Nephron (organoid): ENCODE results near the gene CASP14.
"Not testable (repeated sequence)": the region's sequence is repeated elsewhere in the genome, so short reads cannot be mapped to it uniquely, and the experiment has no call there.

Source experiments
- H3K27ac Mint-ChIP-seq, 3 experiments: 2 replicates each; pipeline ENCODE4 v1.8.0; 2020; ENCODE audit warnings: mixed read lengths in 3 of 3, mild to moderate bottlenecking in 2 of 3, moderate library complexity in 1 of 3
- H3K27me3 Mint-ChIP-seq: 2 replicates; pipeline ENCODE4 v1.8.0; 2021; ENCODE audit warnings: low read depth, mild to moderate bottlenecking, moderate library complexity, mixed read lengths
- H3K36me3 Mint-ChIP-seq: 2 replicates; pipeline ENCODE4 v1.8.0; 2020; ENCODE audit warnings: low read depth, mixed read lengths
- H3K4me1 Mint-ChIP-seq: 2 replicates; pipeline ENCODE4 v1.8.0; 2020; ENCODE audit warnings: mixed read lengths
- H3K4me3 Mint-ChIP-seq, 3 experiments: 2 replicates each; pipeline ENCODE4 v1.8.0; 2020; ENCODE audit warnings: mild to moderate bottlenecking in 3 of 3, mixed read lengths in 3 of 3, moderate library complexity in 2 of 3
- H3K9me3 Mint-ChIP-seq: 2 replicates; pipeline ENCODE4 v1.8.0; 2020; ENCODE audit warnings: mixed read lengths
- CTCF ChIP-seq, 3 experiments: fragments of 200-600 bp; sonication (generic); IDR thresholded peaks; one replicate each; pipeline ENCODE4 v1.5.0; 2021; ENCODE audit warnings: antibody characterized with exemption in 3 of 3; ENCODE audit not compliant: unreplicated experiment in 3 of 3

The CASP14 gene

GRCh38 chr19:15048885-15049541 is at the start of gene CASP14:
CASP14 (plus strand) TSS chr19:15049480; CDS start chr19:15052252, 2,772 bp downstream.
- Mint-ChIP-seq H3K27me3 (peaks cover 14% of the 10 kb centered on the region), H3K4me1 (no peaks in the 10 kb centered on the region), H3K27ac (no peak within 1 kb of the TSS), H3K36me3 (no peaks in the 10 kb centered on the region), H3K4me3 (no peak within 1 kb of the TSS), H3K9me3 (peaks cover 10% of the 10 kb centered on the region)
- no peak for TF ChIP-seq CTCF (IDR thresholded peaks at IDR 0.05; ENCODE audit: unreplicated experiment in 3 of 3)

- H3K27me3 Mint-ChIP-seq: peaks cover 55% of the 10 kb centered on the region
- H3K27ac Mint-ChIP-seq: no peak overlapping the region
- no peak for TF ChIP-seq CTCF (IDR thresholded peaks at IDR 0.05; ENCODE audit: unreplicated experiment in 3 of 3)
- H3K4me3 Mint-ChIP-seq: no peak overlapping the region
- H3K9me3 Mint-ChIP-seq: peaks cover 4% of the 10 kb centered on the region
- H3K4me1 Mint-ChIP-seq: no peaks in the 10 kb centered on the region
- H3K36me3 Mint-ChIP-seq: no peaks in the 10 kb centered on the region
Measured at GRCh38 chr19:15008308-15008707, 41.0 kb upstream of the CASP14 start.

GRCh38 chr19:15010501-15011300 is 38.6 kb upstream of the CASP14 start:
- Mint-ChIP-seq H3K4me3 (no peak overlapping the region), H3K4me1 (no peaks in the 10 kb centered on the region), H3K27me3 (peaks cover 57% of the 10 kb centered on the region), H3K27ac (no peak overlapping the region), H3K9me3 (peaks cover 4% of the 10 kb centered on the region), H3K36me3 (no peaks in the 10 kb centered on the region)
- TF ChIP-seq CTCF (IDR thresholded peaks at IDR 0.05; ENCODE audit: unreplicated experiment in 3 of 3): no peak

- Mint-ChIP-seq H3K27me3 (peaks cover 39% of the 10 kb centered on the region), H3K4me3 (no peak overlapping the region), H3K4me1 (no peaks in the 10 kb centered on the region), H3K36me3 (no peaks in the 10 kb centered on the region), H3K27ac (no peak overlapping the region), H3K9me3 (no peaks in the 10 kb centered on the region)
- TF ChIP-seq CTCF (IDR thresholded peaks at IDR 0.05; ENCODE audit: unreplicated experiment in 3 of 3): no peak
Measured at GRCh38 chr19:15014579-15014978, 34.7 kb upstream of the CASP14 start.

- no peak overlapping the region for H3K27ac Mint-ChIP-seq
- H3K4me1 Mint-ChIP-seq: no peaks in the 10 kb centered on the region
- no peak for TF ChIP-seq CTCF (IDR thresholded peaks at IDR 0.05; ENCODE audit: unreplicated experiment in 3 of 3)
- H3K36me3 Mint-ChIP-seq: no peaks in the 10 kb centered on the region
- H3K4me3 Mint-ChIP-seq: no peak overlapping the region
- H3K9me3 Mint-ChIP-seq: no peaks in the 10 kb centered on the region
- H3K27me3 Mint-ChIP-seq: peaks cover 29% of the 10 kb centered on the region
Measured at GRCh38 chr19:15015946-15016542, 33.2 kb upstream of the CASP14 start.

GRCh38 chr19:15018836-15019235 is 30.4 kb upstream of the CASP14 start:
- not testable (repeated sequence) for H3K36me3 Mint-ChIP-seq, H3K9me3 Mint-ChIP-seq, H3K4me1 Mint-ChIP-seq, H3K4me3 Mint-ChIP-seq, H3K27ac Mint-ChIP-seq
- H3K27me3 Mint-ChIP-seq: peaks cover 12% of the 10 kb centered on the region
